NCI-H2107 treated with DMSO at 0.1 percent for 48 hours (cell line): Measurements from ENCODE around the gene MAP1LC3B2.
"Not testable (repeated sequence)": the region's sequence is repeated elsewhere in the genome, so short reads cannot be mapped to it uniquely, and the experiment has no call there.

Experiments used
- DNase-seq: peaks from one replicate; lab custom pipeline; 2025; ENCODE audit not compliant: unreplicated experiment; lab: John Stamatoyannopoulos, UW

The MAP1LC3B2 gene

DNA sequence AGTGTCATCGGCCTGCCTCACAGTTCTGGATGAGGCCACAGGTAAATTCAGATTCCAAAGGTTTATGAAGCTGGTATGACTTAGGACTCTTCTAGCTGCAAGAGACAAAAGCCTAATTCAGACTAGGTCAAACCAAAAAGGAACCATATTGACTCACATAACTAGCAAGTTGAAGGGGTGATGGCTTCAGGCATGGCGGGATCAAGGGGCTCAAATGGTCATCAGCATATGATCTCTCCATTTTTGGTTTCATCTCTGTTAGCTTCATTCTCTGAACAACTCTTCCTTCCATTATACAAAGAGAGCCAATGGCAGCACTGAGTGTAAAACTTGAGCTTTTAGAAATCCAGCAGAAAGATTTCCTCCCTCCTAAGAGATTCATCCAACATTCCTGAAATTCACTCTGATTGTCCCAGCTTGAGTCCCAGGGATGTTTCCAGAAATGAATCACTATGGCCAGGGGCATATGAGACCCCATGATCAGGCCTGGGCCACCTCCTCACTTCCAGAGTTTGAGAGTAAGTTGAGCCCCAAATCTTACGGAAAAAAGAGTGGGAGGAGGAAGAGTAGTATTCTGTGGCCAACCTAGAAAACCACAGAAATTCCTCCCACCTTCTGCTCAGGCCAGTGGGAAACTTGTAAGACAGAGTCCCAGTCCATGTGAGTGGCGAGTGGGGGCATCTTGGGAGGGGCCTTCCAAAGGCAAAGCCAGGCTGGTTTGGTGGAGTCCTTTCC, 2.0 kb upstream of the MAP1LC3B2 start:
- no peak for DNase-seq

DNA sequence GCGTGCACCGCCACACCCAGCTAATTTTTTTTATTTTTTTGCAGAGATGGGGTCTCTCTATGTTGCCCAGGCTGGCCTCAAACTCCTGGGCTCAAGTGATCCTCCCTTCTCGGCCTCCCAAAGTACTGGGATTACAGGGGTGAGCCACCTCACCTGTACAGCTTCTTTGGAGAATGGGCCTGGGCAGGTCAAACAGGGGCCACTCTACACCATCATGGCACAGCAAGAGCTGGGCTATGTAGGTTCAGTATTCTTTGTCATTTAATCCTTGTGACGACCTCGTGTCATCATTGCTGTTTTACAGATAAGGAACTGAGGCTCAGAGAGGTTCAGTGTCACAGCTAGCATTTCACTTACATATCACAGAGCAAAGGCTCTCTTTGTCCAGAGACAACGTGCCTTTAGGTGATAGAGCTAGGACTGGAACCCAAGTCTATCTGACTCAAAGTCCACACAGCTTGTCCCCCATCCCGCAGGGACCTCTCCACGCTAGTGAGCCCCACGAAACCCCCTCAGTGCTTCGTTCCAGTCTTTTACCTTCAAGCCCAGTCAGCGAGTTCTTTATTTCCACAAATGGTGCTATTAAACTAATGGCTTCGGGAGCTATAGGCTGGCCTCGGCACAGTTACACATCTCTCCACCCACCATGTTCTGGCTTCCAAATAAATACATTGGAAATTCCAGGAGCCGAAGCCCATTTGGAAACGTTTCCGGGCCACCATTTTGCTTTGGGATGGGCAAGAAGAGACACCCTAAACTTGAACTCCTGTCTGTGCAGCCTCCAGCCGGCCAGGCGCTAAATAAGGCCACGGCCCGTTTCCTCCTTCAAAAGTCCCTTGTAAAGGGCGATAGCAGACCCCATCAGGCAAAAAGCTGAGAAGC, 660 bp upstream of the MAP1LC3B2 start:
- DNase-seq: no peak

DNA sequence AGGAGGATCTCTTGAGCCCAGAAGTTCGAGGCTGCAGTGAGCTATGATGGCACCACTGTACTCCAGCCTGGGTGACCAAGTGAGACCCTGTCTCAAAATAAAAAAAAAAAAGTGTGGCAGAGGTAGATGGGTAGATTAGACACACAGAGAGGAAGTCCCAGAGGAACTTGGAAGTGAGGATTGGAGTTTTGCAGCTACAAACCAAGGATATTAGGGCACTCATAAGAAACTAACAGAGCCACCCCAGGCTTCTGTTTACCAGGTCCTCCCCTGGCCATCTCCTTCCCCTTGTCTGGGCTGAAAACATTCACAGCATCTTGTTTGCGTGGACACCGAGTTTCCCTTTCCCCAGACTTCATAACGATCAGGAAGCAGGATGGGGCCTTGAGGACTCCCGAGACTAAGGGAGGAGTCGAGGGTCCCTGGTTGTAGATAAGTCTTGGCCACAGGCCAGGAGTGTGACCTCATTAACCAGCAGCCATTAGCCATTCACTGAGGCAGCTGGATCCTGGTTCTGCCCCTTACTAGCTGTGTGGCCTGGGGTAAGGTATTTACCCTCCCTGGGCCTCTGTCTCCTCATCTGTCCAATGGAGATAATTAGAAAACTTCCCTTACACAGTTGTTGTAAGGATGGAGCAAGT, 2.1 kb downstream of the MAP1LC3B2 start:
- no peak for DNase-seq

DNA sequence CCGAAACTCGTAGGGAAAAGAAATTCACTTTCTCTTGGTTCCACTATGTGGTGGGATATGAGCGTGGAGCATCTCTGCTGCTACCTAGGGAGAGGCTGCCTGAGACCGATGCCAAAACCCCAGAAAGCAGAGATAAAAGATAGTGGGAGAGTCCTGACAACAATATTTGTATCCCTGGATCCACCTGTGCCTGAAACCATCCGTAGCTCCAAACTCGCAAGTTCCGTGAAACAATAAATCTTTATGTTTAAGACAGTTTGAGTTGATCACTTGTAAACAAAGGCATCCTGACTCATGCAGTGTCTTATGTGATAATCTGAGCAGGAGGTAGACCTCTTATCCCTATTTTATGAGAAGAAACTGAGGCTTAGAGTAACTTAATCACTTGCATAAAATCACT, 2.9 kb downstream of the MAP1LC3B2 start:
- no peak for DNase-seq

DNA sequence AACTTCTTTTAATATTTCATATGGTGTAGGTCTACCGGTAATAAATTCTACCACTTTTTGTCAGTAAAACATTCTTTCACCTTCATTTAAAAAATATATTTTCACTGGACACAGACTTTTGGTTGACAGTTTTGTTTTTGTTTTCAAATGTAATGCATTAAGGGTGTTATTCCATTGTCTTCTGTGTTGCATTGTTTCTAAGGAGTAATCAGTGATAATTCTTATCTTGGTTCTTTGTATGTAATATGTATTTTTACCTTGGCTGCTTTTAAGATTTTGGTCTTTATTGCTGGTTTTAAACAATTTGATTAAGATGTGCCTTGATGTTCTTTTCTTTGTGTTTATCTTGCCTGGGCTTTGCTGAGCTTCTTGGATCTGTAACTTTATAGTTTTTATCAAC, 4.1 kb downstream of the MAP1LC3B2 start:
- DNase-seq: no peak

DNA sequence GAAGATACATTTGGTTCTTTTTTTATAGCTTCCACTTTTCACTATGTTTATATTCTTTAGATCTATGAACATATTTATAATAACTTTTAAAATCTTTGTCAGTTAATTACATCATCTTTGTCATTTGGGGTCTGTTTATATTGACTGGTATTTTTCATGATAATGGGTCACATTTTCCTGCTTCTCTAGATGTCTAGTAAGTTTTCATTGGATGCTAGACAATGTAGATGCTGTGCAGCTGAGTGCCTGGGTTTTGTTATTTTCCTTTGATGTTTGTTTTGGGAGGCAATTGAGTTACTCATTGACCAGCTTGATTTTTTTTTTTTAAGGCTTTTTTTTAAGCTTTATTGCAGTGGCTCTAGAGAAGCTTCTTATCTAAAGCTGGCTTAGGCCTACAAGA, 4.9 kb downstream of the MAP1LC3B2 start:
- no peak for DNase-seq

DNA sequence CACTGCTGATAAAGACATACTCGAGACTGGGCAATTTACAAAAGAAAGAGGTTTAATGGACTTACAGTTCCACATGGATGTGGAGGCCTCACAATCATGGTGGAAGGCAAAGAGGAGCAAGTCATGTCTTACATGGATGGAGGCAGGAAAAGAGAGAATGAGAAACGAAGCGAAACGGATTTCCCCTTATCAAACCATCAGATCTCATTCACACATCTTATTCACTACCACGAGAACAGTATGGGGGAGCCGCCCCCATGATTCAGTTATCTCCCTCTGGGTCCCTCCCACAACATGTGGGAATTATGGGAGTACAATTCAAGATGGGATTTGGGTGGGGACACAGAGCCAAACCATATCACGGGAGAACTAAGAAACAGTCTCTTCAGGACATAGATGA, 6.0 kb downstream of the MAP1LC3B2 start:
- not testable (repeated sequence) for DNase-seq

DNA sequence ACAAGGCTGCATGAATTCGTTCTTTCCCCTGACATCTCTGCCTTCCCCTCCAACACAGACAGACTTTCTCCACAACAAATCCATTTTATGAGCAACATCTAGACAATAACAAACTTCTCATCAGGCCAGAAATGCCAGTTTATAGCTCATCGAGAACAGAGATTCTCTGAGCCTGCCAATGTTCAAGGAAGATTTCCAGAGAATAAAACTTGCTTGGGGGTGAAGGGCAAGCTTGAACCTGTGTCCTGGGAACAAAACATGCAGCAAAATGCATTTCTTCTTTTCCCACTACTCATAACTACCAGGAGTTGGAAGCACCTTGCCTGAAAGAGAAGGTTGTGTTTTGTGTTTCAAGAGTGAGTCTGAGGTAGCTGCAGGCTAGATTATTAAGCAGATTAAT, 6.8 kb downstream of the MAP1LC3B2 start:
- DNase-seq: no peak

DNA sequence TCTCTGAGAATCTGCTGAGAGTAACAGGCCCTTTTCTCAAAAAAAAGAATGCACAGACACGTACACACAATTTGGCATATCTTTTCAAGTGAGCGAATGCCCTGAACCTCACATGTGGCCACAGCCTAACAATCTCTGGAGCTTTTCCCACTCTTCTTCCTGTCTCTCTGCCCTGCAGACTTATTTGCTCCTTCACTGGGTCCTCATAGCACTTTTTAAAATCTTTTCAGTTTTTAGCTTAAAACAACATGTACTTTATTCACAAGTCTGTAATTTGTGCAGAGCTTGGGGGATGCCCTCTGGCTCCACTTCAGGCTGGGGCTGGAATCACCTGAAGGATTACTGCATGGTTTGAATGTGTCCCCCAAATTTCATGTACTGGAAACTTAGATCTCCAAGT, 9.0 kb downstream of the MAP1LC3B2 start:
- DNase-seq: no peak

DNA sequence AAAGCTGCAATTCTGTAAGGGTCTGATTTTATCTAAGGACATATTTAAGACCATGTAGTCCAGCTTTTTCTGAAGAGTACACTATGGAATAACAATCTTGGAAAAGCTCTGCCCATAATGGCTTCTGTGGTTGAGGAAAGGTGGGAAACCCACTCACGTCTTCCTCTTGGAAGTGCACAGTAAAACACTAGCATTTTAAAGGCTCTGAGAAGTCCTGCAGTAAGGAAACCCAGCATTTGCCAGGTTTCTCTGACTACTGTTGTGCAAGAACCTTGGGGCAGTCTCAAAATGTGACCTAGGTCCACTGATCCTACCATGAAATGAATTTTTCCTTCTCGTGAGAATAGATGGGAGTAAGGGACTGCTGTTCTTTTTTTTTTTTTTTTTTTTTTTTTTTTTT, 11.9 kb downstream of the MAP1LC3B2 start:
- DNase-seq: no peak

DNA sequence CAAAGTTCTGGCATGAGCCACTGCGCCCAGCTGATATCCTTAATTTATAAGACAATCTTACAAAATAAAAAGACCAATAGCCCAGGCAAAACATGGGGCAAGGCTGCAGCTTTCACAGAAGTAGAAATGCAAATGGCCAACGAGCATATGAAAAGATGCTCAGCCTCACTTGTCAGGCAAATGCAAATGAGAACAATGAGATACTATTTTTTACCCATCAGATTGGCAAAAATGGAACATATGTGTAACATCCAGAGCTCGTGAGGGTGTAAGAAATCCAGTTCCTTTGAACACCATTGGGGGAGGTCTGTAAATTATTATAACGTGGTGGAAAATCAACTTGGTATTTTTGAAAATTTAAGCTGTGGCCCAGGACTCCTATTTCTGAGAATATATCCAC, 14.6 kb downstream of the MAP1LC3B2 start:
- no peak for DNase-seq

DNA sequence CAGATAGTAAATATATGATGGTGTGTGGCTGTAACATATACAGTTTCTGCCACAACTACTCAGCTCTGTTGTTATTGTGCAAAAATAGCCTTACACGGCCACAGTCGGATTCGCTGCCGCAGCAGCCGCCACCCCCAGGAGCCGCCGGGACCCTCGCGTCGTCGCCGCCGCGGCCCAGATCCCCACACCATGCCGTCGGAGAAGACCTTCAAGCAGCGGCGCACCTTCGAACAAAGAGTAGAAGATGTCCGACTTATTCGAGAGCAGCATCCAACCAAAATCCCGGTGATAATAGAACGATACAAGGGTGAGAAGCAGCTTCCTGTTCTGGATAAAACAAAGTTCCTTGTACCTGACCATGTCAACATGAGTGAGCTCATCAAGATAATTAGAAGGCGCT, 16.6 kb downstream of the MAP1LC3B2 start:
- DNase-seq: not testable (repeated sequence)

DNA sequence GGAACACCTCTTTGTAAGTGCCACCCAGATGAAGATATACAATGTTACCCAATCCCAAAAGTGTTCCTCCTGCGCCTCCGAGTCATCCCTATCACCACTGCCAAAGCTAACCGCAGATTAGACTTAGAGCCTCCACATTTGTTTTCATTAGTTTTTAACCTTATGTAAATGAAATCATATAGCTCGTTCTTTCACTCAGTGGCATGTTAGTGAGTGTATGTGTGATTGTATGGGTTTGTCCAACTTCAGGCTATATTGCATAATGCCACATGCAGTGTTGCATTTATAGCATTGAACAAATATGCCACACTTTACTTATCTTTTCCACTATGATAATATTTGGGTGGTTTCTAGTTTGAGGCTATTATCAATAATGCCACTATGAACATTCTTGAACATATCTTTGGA, 18.0 kb downstream of the MAP1LC3B2 start:
- DNase-seq: no peak

DNA sequence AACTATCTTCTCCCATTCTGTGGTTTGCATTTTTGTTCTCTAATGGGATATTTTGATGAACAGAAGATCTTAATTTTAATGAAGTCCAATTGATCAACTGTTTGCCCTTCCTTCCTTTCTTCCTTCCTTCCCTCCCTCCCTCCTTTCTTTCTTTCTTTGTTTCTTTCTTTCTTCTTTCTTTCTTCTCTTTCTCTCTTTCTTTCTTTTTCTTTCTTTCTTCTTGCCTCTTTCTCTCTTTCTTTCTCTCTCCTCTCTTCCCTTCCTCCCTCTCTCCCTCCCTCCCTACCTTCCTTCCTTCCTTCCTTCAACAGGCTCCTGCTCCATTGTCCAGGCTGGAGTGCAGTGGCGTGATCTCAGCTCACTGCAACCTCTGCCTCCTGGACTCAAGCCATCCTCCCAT, 18.9 kb downstream of the MAP1LC3B2 start:
- no peak for DNase-seq

DNA sequence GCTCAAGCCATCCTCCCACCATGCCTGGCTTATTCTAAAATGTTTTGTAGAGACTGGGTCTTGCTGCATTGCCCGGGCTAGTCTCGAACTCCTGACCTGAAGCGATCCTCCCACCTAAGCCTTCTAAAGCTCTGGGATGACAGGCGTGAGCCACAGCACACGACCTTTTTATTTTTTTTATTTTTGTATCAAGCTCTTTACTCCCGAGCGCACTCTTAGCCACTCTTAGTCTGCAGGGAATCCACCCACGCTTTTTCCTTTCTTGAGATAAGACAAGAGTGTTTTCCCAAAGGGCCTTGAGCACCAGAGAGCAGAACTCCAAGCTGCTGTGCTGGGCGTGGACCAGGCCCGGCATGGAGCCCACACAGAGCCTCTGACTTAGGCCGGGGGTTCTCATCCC, 23.4 kb downstream of the MAP1LC3B2 start:
- no peak for DNase-seq

DNA sequence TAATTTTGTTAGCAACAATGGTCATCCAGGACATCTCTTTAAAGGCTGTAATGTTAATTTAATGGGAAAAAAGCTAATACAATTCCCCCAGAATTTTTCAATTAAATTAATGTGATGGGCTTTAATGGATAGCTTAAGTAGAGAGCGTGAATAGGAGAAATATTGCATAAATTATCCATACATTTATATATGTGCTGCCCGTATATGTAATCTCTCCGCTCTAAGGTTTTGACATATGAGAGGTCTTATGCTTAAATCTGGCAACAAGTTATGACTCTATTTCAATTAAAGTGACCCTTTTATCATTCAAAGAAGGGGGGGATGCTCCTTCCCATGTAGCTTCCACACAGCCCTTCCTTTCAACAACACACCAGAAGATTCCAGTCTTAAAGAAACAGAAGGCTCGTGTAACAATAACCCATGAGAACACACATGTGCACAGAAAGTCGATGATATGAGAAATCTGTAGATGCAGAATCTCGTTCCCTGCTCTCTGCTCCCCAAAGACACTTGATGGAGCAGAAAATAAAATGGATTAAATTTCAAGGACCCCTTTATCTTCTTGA, 24.0 kb downstream of the MAP1LC3B2 start:
- DNase-seq: no peak

DNA sequence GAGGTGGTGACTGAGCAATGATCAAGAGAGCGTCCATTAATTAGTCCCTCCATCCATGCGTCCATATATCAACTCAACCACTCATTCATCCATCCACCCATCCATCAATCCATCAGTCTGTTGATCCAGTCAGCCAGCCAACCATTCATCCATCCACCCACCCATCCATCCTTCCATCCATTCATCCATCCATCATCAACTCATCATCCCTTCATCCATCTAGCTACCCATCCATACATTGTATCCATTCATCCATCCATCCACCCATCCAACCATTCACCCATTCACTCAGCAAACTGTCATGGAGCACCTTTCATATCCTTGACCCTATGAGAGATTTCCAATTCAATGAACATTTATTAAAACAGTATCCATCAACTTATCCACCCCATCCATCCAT, 28.1 kb downstream of the MAP1LC3B2 start:
- DNase-seq: no peak

DNA sequence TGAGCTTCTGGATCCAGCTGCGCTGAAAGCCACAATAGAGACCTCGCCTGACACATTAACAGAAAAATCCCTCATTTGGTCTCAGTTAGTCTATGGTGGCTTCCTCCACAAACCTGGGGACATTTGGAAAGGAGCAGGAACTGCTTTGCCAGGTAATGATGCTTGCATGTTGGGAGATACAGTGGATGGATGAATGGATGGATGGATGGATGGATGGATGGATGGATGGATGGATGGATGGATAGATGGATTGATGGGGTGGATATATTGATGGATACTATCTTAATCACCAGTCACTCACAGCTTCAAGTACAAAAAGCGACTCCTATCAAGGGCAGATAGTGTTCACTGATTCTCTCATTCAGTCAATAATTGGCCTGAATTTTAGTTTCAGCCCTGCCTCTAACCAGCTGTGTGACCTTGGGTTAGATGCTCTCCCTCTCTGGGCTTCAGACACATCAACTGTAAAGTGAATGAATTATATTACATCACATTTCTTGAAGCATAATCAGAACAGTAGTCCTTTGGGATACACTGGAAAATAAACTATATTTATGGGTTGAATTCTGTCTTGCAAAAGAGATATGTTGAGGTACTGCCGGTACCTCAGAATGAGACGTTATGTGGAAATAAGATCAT, 29.3 kb downstream of the MAP1LC3B2 start:
- DNase-seq: no peak

DNA sequence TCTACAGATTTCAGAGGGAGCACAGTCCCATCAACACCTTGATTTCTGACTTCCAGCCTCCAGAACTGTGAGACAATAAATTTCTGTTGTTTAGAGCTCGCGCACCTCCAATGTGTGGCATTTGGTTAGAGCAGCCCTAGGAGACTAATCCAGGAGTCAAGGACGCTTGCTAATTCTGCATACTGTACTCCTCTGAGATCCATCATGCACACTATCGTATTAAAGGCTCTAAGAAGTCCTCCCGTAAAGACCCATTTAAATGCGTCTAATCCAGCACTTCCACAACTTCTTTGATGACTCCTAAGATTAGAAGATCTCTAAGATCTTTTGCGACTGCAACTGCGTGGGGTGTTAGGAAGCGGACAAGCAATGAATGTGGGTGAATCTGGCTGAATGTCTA, 30.4 kb downstream of the MAP1LC3B2 start:
- no peak for DNase-seq

DNA sequence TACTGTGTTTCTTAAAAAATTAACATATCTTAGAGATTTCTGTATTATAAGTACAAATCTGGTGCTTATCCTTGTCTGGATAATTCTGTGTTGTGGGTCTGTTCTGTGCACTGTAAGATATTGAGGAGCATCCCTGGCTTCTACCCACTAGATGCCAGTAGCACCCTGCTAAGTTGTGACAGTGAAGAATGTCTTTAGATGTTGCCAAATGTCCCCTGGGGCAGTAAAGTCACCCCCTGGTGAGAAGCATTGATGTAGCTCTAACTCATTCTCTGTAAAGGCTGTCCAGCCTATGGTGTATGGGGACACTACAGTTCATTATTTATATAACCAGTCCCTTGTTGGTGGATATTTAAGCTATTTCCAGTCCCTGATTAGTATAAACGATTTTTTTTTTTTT, 31.4 kb downstream of the MAP1LC3B2 start:
- no peak for DNase-seq
